Spinal cord (tissue), 10 donors: ENCODE data around the gene CORO1C. TPM values are rescaled to one million over a fixed set of nuclear protein-coding genes. Genes with fewer than 3 reads are reported as not detected.

Experiments used
- DNase-seq, 6 donors: peaks; one replicate each; pipeline versions ENCODE4 v3.0.0 to v3.0.0-alpha.2; 2013 to 2015; ENCODE audit warnings: low spot score in 6 of 6, low read depth in 4 of 6
- H3K27ac ChIP-seq: one replicate; pipeline ENCODE4 v1.5.1; 2013; ENCODE audit warnings: low read depth, low read length, control low read depth
- H3K27me3 ChIP-seq: one replicate; pipeline ENCODE4 v1.6.1; 2013; ENCODE audit warnings: low read length; ENCODE audit not compliant: control insufficient read depth, insufficient read depth
- H3K36me3 ChIP-seq: one replicate; pipeline ENCODE4 v1.6.1; 2013; ENCODE audit warnings: low read length; ENCODE audit not compliant: control insufficient read depth, insufficient read depth
- H3K4me1 ChIP-seq: one replicate; pipeline ENCODE4 v1.6.1; 2013; ENCODE audit warnings: low read length; ENCODE audit not compliant: control insufficient read depth, insufficient read depth
- H3K4me3 ChIP-seq: one replicate; pipeline ENCODE4 v1.5.1; 2013; ENCODE audit warnings: low read depth, low read length, control low read depth
- H3K9me3 ChIP-seq: one replicate; pipeline ENCODE4 v1.6.1; 2013; ENCODE audit warnings: low read length; ENCODE audit not compliant: control insufficient read depth, insufficient read depth
- WGBS: methylation state at CpG from one replicate; pipeline ENCODE4 v1.1.5; 2013; ENCODE audit warnings: missing lambda C conversion rate; ENCODE audit not compliant: insufficient coverage; 5-methylcytosine and 5-hydroxymethylcytosine counted together
- polyA plus RNA-seq, 2 donors: library from polyadenylated mRNA; unstranded; fragments of 120-200 nt; gene quantifications; one replicate each; pipeline ENCODE4 v1.2.1, GENCODE V29; 2013; ENCODE audit not compliant: insufficient read length in 2 of 2
- total RNA-seq, 2 donors: library from RNA; depleted of rRNA in 1 of 2; stranded (reverse); fragments of 120-200 nt in 1 of 2; fragments of >200 nt in 1 of 2; gene quantifications; one replicate each; pipeline versions ENCODE4 v1.2.3 to v1.2.4, GENCODE V29; 2013 to 2014
- donor health status: healthy.

The CORO1C gene
- total and polyA plus RNA-seq, 4 donors = 66.1 to 133 (median 89.6) TPM

- Histone ChIP-seq H3K27ac (no peak overlapping the region), H3K27me3 (no peaks in the 10 kb centered on the region), H3K9me3 (no peaks in the 10 kb centered on the region), H3K4me1 (peaks cover 23% of the 10 kb centered on the region), H3K36me3 (peaks cover 36% of the 10 kb centered on the region), H3K4me3 (no peak overlapping the region)
- no peak for DNase-seq
- WGBS = 73% methylated on average over 10 of the region's 11 CpGs
Observed at GRCh38 chr12:108647585-108648287, 83.6 kb downstream of the CORO1C start.

DNA sequence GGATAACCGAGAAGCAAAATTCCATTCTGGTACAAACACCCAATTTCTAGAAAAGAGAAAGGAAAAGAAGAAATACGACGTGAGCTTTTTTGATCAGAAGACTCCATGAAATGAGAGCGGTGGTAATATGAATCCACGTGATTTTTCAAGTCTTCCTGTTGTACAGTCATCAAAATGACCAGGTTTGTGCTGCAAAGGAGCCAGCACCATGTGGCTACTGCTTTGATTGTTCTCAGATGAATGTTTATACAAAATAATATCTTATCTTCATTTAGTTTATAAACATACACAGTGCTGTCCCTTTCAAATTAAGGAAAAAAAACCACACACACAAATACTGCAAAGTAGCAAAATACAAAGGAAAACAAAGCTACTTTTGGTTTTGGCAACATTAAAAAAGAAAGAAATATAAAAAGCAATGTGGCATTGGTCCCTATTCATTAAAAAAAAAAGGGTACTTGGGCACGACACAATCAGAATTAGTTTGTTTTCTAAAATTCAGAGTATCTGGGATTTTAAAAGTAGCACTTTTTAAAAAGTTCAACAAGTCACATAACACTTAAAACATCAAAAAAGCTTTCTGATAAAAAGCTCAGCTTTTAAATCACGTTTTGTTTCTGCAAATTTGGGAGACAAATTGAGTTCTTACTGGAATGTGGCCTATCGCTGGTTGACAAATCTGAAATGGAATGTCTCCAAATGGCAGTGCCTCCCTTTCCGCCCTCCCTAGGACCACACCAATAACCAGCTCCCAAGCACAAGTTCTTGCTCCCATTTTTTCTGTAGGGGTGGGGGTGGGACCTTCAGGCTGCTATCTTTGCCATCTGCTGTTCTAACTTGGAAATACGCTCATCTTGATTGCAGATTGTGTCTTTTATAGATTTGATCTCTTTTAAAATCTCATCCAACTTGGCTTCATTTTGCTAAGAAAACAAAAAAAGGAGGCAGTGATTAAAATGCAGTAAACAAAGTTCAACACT lies 84.4 kb downstream of the CORO1C start:
- peaks cover 23% of the 10 kb centered on the region for H3K4me1 ChIP-seq
- H3K4me3 ChIP-seq = no peak overlapping the region
- H3K9me3 ChIP-seq = no peaks in the 10 kb centered on the region
- H3K36me3 ChIP-seq = peaks cover 36% of the 10 kb centered on the region
- no peak overlapping the region for H3K27ac ChIP-seq
- H3K27me3 ChIP-seq = no peaks in the 10 kb centered on the region
- no CpG with 5 or more reads among the region's 10 CpGs for WGBS
- peak in 1 of 6 donors; percentile 76 for DNase-seq

DNA sequence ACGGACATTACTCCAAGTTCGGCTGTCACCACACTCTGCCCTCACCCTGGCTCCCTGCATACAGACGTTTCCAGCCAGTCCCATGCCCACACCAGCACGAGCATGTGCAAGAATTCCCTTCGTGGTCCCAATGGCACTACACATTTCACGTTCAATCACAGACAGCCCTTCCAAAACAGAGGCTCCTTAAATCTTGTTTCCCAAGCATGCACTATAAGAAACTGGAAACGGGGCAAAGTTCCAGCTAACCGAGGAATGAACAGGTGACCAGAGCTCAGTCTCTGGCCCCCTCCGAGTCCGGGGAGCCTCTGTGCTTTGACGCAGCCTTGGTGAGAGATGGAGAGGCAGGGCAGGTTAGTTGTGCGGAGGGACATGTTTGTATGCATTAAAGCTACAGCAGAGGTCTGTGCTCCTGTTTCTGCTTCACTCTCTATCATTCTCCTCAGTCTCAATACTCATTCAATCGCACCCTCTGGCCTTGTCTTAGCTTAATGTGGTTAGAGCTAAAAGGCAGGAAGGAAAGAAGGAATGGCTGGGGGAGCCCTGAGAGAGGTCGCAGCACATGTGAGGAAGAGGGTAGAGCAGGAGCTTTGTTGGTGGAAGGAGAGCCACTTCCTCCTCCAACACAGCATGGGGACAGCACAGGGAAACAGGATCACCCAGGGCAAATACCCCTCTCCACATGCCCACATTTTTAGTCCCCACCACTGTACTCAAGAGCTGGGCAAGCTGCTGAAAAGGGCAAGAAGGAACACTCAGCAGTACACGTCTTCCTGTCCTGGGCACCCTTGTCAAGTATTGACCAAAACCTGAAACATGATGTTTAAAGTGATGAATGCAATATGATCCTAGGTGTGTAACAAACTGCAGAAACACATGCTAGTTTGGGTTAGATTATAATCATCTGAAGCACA lies 85.4 kb downstream of the CORO1C start:
- peaks cover 27% of the 10 kb centered on the region for H3K36me3 ChIP-seq
- DNase-seq = no peak
- no peak overlapping the region for H3K4me3 ChIP-seq
- H3K27ac ChIP-seq = no peak overlapping the region
- H3K27me3 ChIP-seq = no peaks in the 10 kb centered on the region
- WGBS = 86% methylated on average over 8 of the region's 15 CpGs
- H3K4me1 ChIP-seq = peaks cover 29% of the 10 kb centered on the region
- no peaks in the 10 kb centered on the region for H3K9me3 ChIP-seq

GRCh38 chr12:108644811-108645120 lies 86.6 kb downstream of the CORO1C start:
- H3K27ac ChIP-seq = peak overlapping the region; percentile 29
- no peak for DNase-seq
- peaks cover 29% of the 10 kb centered on the region for H3K4me1 ChIP-seq
- no peak overlapping the region for H3K4me3 ChIP-seq
- no peaks in the 10 kb centered on the region for H3K9me3 ChIP-seq
- H3K27me3 ChIP-seq = no peaks in the 10 kb centered on the region
- 91% methylated on average over 5 of the region's 7 CpGs for WGBS
- H3K36me3 ChIP-seq = peaks cover 25% of the 10 kb centered on the region

GRCh38 chr12:108643941-108644810 lies 87.1 kb downstream of the CORO1C start:
- H3K4me3 ChIP-seq = no peak overlapping the region
- WGBS = 49% methylated on average over 9 of the region's 18 CpGs
- H3K4me1 ChIP-seq = peaks cover 32% of the 10 kb centered on the region
- H3K9me3 ChIP-seq = no peaks in the 10 kb centered on the region
- H3K27ac ChIP-seq = peak overlapping the region; percentile 29
- DNase-seq = no peak
- no peaks in the 10 kb centered on the region for H3K27me3 ChIP-seq
- peaks cover 25% of the 10 kb centered on the region for H3K36me3 ChIP-seq

- Histone ChIP-seq H3K9me3 (no peaks in the 10 kb centered on the region), H3K27me3 (no peaks in the 10 kb centered on the region), H3K4me1 (peaks cover 43% of the 10 kb centered on the region), H3K36me3 (peaks cover 18% of the 10 kb centered on the region), H3K4me3 (no peak overlapping the region), H3K27ac (no peak overlapping the region)
- DNase-seq = no peak
- no CpG with 5 or more reads among the region's 1 CpG for WGBS
Observed at GRCh38 chr12:108642899-108643654, 88.2 kb downstream of the CORO1C start.

- H3K27me3 ChIP-seq = no peaks in the 10 kb centered on the region
- WGBS = 57% methylated on average over 12 of the region's 16 CpGs
- DNase-seq = peak in 1 of 6 donors; percentile 80
- H3K9me3 ChIP-seq = no peaks in the 10 kb centered on the region
- no peak overlapping the region for H3K27ac ChIP-seq
- peaks cover 12% of the 10 kb centered on the region for H3K36me3 ChIP-seq
- H3K4me3 ChIP-seq = no peak overlapping the region
- peaks cover 46% of the 10 kb centered on the region for H3K4me1 ChIP-seq
Observed at GRCh38 chr12:108642269-108642870, 88.9 kb downstream of the CORO1C start.
